GM18873 (cell line): ENCODE measurements around the gene PER2.

Experiments used
- ATAC-seq: cut with Tn5 transposase; IDR thresholded peaks from one replicate; pipeline ENCODE4 v1.9.1; 2021; ENCODE audit warnings: mild to moderate bottlenecking, moderate library complexity, moderate number of reproducible peaks; ENCODE audit not compliant: unreplicated experiment, low FRiP score

Gene PER2

DNA sequence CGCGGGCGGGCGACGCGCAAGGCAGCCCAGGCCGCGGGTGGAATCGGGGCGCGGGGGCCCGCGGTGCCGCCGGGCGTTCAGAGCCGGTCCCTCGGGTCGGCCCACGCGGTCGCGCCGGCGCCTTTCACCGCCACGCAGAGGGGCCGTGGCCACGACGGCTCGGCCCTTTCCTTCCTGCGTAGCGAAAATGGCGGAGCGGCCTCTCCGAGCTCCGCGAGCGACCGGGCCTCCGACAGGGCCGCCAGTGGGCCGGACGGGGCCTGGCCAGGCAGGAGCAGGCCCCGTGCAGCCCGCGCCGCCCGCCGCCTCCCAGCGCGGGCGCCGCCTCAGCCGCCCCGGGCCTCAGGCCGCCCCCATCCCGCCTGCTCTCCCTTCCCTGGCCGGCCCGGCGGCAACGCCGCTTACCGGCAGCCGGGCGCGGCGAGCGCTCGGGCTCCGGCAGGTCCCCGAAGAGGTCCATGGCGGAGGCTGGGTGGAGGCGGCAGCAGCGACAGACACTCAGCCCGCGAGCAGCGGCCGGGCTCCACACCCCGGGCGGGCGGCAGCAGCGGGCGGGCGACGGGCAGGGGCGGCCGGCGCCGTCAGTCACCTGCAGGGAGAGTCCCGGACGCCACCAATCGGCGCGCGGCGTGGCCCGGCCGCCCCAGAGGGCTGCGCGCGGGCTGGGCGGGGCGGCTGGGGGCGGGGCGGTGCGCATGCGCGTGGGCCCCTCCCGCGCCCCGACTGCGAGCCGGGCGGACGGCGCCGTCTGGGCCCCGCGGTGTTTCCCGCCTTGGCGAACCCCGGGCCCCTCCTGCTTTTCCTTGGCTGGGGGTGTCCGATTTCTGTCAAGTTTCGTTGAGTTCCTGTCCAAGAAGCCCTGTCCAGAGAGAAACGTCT is 85.1 kb downstream of the PER2 start, which contains the start of gene ILKAP:
ILKAP (minus strand) TSS at position 602 of the 879 bp plus-strand sequence; CDS start at position 460, 142 bp downstream.
- ATAC-seq = peak; percentile 81

DNA sequence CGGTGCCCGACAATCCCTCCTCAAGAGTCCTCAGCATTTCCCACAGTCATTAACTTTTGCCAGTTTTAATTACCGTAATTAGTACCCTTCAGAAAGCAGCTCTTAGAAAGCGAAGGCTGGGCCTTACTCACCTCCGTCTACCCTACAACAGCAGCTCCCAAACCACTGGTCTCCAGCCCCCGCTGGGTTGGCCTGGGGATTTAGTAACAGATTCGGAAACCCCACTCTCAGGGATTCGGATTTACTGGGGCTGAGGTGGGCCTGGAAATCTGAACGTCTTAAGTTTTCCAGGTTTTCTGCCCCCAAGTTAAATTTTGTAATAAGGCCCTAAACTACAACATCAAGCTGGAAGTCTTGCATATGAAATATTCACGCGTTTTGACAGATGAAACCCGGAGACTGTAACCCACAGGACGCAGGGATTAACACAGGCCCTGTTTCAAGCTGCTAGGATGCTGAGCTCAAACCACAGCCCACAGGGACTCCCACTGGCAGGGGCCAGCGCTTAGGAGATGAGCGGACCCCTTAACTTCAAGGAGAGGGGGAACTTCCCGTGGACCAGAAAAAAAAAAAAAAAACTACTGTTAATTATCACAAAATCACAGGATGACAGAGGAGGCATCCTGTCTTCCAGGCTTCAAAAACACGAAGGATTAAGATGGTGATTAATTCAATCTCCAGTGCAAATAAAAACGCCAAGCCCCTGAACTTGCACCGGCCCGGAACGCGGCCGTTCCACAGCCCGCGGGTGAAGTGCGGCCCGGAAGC is 85.9 kb downstream of the PER2 start:
- ATAC-seq = no peak
